H1 (cell line): ENCODE measurements around the gene NOD2. TPM values are rescaled to one million over a fixed set of nuclear protein-coding genes. Genes with fewer than 3 reads are reported as not detected.

Source experiments
- CEBPB ChIP-seq: IDR thresholded peaks from 2 replicates; pipeline ENCODE4 v1.6.1; 2012; ENCODE audit warnings: low read depth, low read length
- CREB1 ChIP-seq: IDR thresholded peaks from 2 replicates; pipeline ENCODE4 v1.6.1; 2012; ENCODE audit warnings: inconsistent platforms
- EZH2 ChIP-seq: fragments of 200-600 bp; sonication (generic); IDR thresholded peaks from 2 replicates; pipeline ENCODE4 v1.7.1; 2012; ENCODE audit warnings: low read depth, mild to moderate bottlenecking, moderate library complexity, low read length, inconsistent platforms; ENCODE audit not compliant: severe bottlenecking
- KDM5A ChIP-seq: fragments of 200-600 bp; IDR thresholded peaks from 2 replicates; pipeline ENCODE4 v1.7.1; 2012; ENCODE audit warnings: mild to moderate bottlenecking, low read length, inconsistent platforms, mixed read lengths
- NANOG ChIP-seq: IDR thresholded peaks from 2 replicates; pipeline ENCODE4 v1.6.1; 2011; ENCODE audit warnings: low read length, low read depth, mild to moderate bottlenecking, inconsistent platforms; ENCODE audit not compliant: insufficient read depth, poor library complexity, severe bottlenecking
- POLR2AphosphoS5 ChIP-seq: IDR thresholded peaks from 2 replicates; pipeline ENCODE4 v1.6.1; 2011; ENCODE audit warnings: low read depth, low read length
- SIRT6 ChIP-seq: IDR thresholded peaks from one replicate; pipeline ENCODE4 v1.7.1; 2012; ENCODE audit warnings: low read length, inconsistent platforms
- SRF ChIP-seq: IDR thresholded peaks from 2 replicates; pipeline ENCODE4 v1.6.1; 2011; ENCODE audit warnings: mild to moderate bottlenecking, low read depth, low read length, moderate library complexity
- polyA plus RNA-seq, 7 experiments: library from polyadenylated mRNA; depleted of rRNA in 3 of 7; stranded (reverse) in 5 of 7; unstranded in 2 of 7; fragments of >200 nt in 5 of 7; fragments of 200-250 nt in 2 of 7; gene quantifications; 1 replicate in 5 of 7; 2 replicates in 1 of 7; 4 replicates in 1 of 7; pipeline versions ENCODE4 v1.2.1 to v1.2.3, GENCODE V29; 2011 to 2013; ENCODE audit warnings: missing spikeins in 2 of 7, mixed read lengths in 2 of 7
- total RNA-seq: library from RNA; stranded (reverse); fragmentation: NEBNext Ultra II Directional; extraction: Animal tissue kit (Norgen Biotek cat#: 25700); gene quantifications from 2 replicates; pipeline ENCODE4 v1.2.1, GENCODE V29; 2021
- TF ChIP-seq, protein P1 (sequence below): IDR thresholded peaks from 2 replicates; pipeline ENCODE4 v1.6.1; 2012; ENCODE audit warnings: inconsistent platforms

NOD2 gene
- total and polyA plus RNA-seq, 2 of the 8 experiments (the other 6 are each of a cell fraction or from before 2014, with no cell fraction given), result 0.37 to 0.42 TPM

DNA sequence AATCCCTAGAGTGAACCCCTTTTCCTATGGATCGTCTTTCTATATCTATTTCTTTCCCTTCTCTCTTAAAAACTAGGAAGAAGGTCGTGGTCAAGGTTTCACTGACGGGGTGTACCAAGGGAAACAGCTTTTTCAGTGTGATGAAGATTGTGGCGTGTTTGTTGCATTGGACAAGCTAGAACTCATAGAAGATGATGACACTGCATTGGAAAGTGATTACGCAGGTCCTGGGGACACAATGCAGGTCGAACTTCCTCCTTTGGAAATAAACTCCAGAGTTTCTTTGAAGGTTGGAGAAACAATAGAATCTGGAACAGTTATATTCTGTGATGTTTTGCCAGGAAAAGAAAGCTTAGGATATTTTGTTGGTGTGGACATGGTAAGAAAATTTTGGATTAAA is 58.1 kb downstream of the NOD2 start (continued):
- TF ChIP-seq, protein P1, sequence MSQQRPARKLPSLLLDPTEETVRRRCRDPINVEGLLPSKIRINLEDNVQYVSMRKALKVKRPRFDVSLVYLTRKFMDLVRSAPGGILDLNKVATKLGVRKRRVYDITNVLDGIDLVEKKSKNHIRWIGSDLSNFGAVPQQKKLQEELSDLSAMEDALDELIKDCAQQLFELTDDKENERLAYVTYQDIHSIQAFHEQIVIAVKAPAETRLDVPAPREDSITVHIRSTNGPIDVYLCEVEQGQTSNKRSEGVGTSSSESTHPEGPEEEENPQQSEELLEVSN, result no peak
- TF ChIP-seq CREB1 (no peak), CEBPB (no peak), POLR2AphosphoS5 (no peak), SRF (no peak), NANOG (no peak), EZH2 (no peak), SIRT6 (no peak), KDM5A (no peak)
